NCI-H2196 treated with DMSO at 0.1 percent for 48 hours (cell line): Measurements from ENCODE around the gene ZNF213.

Experiments used
- DNase-seq: peaks from one replicate; lab custom pipeline; 2025; ENCODE audit not compliant: unreplicated experiment; lab: John Stamatoyannopoulos, UW

ZNF213 gene

GRCh38 chr16:3099732-3100499 lies 34.9 kb upstream of the ZNF213 start:
- DNase-seq, result peak; percentile 65

GRCh38 chr16:3101018-3101840 lies 33.6 kb upstream of the ZNF213 start:
- no peak for DNase-seq

- no peak for DNase-seq
These were observed 32.9 kb upstream of the ZNF213 start for GRCh38 chr16:3101841-3102470.

- peak; percentile 98 for DNase-seq
These were observed 28.5 kb upstream of the ZNF213 start for GRCh38 chr16:3106205-3106928.

- DNase-seq, result peak; percentile 74
These were observed 22.6 kb upstream of the ZNF213 start, which contains the start of gene ZNF205 for GRCh38 chr16:3112058-3112880. TSS of gene ZNF205 (plus strand) at chr16:3112586. CDS start at chr16:3113431, 845 bp downstream.

- DNase-seq, result no peak
These were observed 21.8 kb upstream of the ZNF213 start for GRCh38 chr16:3112881-3113574.

- DNase-seq, result no peak
These were observed 20.9 kb upstream of the ZNF213 start for GRCh38 chr16:3113765-3114479.

GRCh38 chr16:3115003-3115402 lies 19.8 kb upstream of the ZNF213 start:
- no peak for DNase-seq

- no peak for DNase-seq
These were observed 19.3 kb upstream of the ZNF213 start for GRCh38 chr16:3115561-3115960.

GRCh38 chr16:3118204-3118790 lies 16.5 kb upstream of the ZNF213 start:
- DNase-seq, result no peak

GRCh38 chr16:3118846-3119245 lies 16.0 kb upstream of the ZNF213 start:
- DNase-seq, result no peak

GRCh38 chr16:3119286-3119685 lies 15.5 kb upstream of the ZNF213 start:
- no peak for DNase-seq

- DNase-seq, result no peak
These were observed 15.0 kb upstream of the ZNF213 start for GRCh38 chr16:3119701-3120408.

GRCh38 chr16:3120435-3120834 lies 14.4 kb upstream of the ZNF213 start:
- no peak for DNase-seq

- peak; percentile 22 for DNase-seq
These were observed 12.9 kb upstream of the ZNF213 start for GRCh38 chr16:3121851-3122467.

GRCh38 chr16:3122926-3123570 lies 11.8 kb upstream of the ZNF213 start:
- no peak for DNase-seq
